Measurements from ENCODE around the gene TIMM10B. TPM values are rescaled to one million over a fixed set of nuclear protein-coding genes. Genes with fewer than 3 reads are reported as not detected.

Gene TIMM10B
- total and polyA plus RNA-seq, 2 of the 13 experiments (the other 11 are each of a cell fraction or from before 2014, with no cell fraction given), result 34.9 to 39.5 TPM

DNA sequence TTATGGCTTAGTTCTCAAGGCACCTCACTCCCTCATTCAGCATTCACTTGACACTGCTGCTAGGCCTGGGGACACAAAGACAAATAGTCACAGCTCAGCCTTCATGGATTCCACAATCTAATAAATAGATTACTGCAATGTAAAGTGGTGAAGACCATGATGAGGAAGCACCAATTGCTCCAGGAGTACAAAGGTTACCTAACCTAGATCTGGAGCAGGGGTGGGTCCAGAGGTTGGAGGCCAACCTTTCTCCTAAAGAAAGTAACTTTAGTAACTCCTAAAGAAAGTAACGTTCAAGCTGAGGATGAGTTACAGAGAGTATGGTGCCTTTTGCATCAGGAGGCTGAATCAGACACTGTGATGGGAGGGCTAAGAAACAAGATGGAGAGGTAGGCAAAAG is 11.7 kb upstream of the TIMM10B start:
- Histone ChIP-seq H3K9ac (ENCODE audit: insufficient read depth, low read depth, low read length) (no peak overlapping the region), H3K4me2 (ENCODE audit: low read depth, low read length) (peak overlapping the region; percentile 37; the same call in 1 of the 2 replicates), H3K4me1 (ENCODE audit: insufficient read depth, low read length) (peaks cover 31% of the 10 kb centered on the region), H3K27me3 (ENCODE audit: control insufficient read depth in 1 of 2, insufficient read depth in 2 of 2, low read length in 2 of 2) (no peaks in the 10 kb centered on the region; a peak in 1 of 5 replicates), H3K79me2 (ENCODE audit: insufficient read depth, low read length) (no peaks in the 10 kb centered on the region), H3K9me3 (ENCODE audit: low read length) (no peaks in the 10 kb centered on the region), H3K27ac (ENCODE audit: extremely low read length, insufficient read depth, low read length) (no peak overlapping the region), H4K20me1 (ENCODE audit: insufficient read depth, low read length) (no peaks in the 10 kb centered on the region; the same call in 1 of the 2 replicates), H3K4me3 (replicated peaks in 1 of 3; ENCODE audit: insufficient read depth in 1 of 3, low read depth in 2 of 3, low read length in 3 of 3) (no peak overlapping the region), H2AFZ (ENCODE audit: low read length) (no peak overlapping the region), H3K36me3 (replicated peaks in 1 of 2; ENCODE audit: control insufficient read depth in 1 of 2, insufficient read depth in 2 of 2, low read length in 2 of 2) (peaks cover 0 to 2% of the 10 kb centered on the region in 2 experiments; a peak in 3 of 5 replicates)
- POLR2A ChIA-PET, result interaction anchor here (0.9 to 1.9 kb wide), 7 partner anchors 10 to 213 kb away, joined by 3 to 5 read pairs (median 4); partner anchors contain the start of genes ARFIP2, HPX, TIMM10B and TPP1
- no TSS peak for BruUV-seq (replicated peaks)
- CTCF ChIA-PET (ENCODE audit: low intra/inter-chr PET ratio, low total read pairs), result no interaction called here
- DNase-seq (ENCODE audit: low spot score) (no peak), FAIRE-seq (no peak), ATAC-seq (no peak)
- in situ Hi-C loops (cut with HindIII; ENCODE audit: extremely low pct_ligation_motif_present, low pct_unique_long_range_greater_than_20kb) (no loop called here), intact Hi-C loops (cut with micrococcal nuclease; ENCODE audit: unreplicated experiment) (no loop called here)
- no peak for TF ChIP-seq ZNF34 (CRISPR knock-in tag; IDR thresholded peaks at IDR 0.05; ENCODE audit: borderline replicate concordance)
- TF ChIP-seq ZNF235 (CRISPR knock-in tag; IDR thresholded peaks at IDR 0.05; ENCODE audit: borderline replicate concordance), result no peak
- TF ChIP-seq ZSCAN12 (CRISPR knock-in tag; IDR thresholded peaks at IDR 0.05), result no peak
- TF ChIP-seq KAT7 (CRISPR knock-in tag; IDR thresholded peaks at IDR 0.05; ENCODE audit: borderline replicate concordance), result no peak
- TF ChIP-seq ZNF224 (CRISPR knock-in tag; IDR thresholded peaks at IDR 0.05), result no peak
- TF ChIP-seq ZBTB20 (CRISPR knock-in tag; IDR thresholded peaks at IDR 0.05; ENCODE audit: borderline replicate concordance, low read depth), result no peak
- no peak for TF ChIP-seq EP300 (IDR thresholded peaks at IDR 0.05; ENCODE audit: low read depth in 2 of 2, low read length in 2 of 2)
- no peak for TF ChIP-seq EP300 (CRISPR knock-in tag; IDR thresholded peaks at IDR 0.05; ENCODE audit: borderline replicate concordance)
- WGBS (ENCODE audit: low lambda C conversion rate), result 93% methylated on average over 1 of the region's 1 CpG

DNA sequence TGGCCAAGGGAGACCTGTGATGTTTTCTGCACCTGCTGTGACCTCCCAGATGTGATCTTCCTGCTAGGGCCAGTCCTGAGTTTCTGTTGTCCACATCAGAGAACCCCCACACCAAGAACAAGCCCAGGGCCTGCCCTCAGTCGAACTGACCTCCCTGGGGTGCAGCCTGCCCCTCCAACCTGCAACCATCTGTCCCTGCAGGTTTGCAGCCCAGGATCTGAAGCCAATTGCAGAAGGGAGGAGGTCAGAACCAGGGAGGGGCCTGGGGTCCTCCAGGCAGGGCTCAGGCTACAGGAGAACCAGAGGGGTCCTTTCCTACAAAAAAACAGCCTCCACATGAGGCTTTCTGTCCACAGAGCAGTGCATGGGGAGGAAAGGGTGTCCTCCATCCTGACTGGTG is 8.4 kb upstream of the TIMM10B start:
- FAIRE-seq (no peak), ATAC-seq (no peak), DNase-seq (ENCODE audit: low spot score) (no peak)
- H3K4me2 ChIP-seq (ENCODE audit: low read depth, low read length), result peak overlapping the region; percentile 99
- H2AFZ ChIP-seq (ENCODE audit: low read length), result no peak overlapping the region
- no CpG with 5 or more reads among the region's 1 CpG for WGBS (ENCODE audit: low lambda C conversion rate)
- CTCF ChIA-PET (ENCODE audit: low intra/inter-chr PET ratio, low total read pairs), result no interaction called here
- intact Hi-C loops (cut with micrococcal nuclease; ENCODE audit: unreplicated experiment) (loop anchor here (2.0 kb wide), 1 partner anchor 32 kb away; the partner anchor contains the start of gene HPX), in situ Hi-C loops (cut with HindIII; ENCODE audit: extremely low pct_ligation_motif_present, low pct_unique_long_range_greater_than_20kb) (no loop called here)
- no peaks in the 10 kb centered on the region; a peak in 1 of 5 replicates for H3K27me3 ChIP-seq (ENCODE audit: control insufficient read depth in 1 of 2, insufficient read depth in 2 of 2, low read length in 2 of 2)
- BruUV-seq (replicated peaks), result no TSS peak
- H3K4me1 ChIP-seq (ENCODE audit: insufficient read depth, low read length), result peaks cover 49% of the 10 kb centered on the region
- no peaks in the 10 kb centered on the region for H3K9me3 ChIP-seq (ENCODE audit: low read length)
- H3K4me3 ChIP-seq (replicated peaks in 1 of 3; ENCODE audit: insufficient read depth in 1 of 3, low read depth in 2 of 3, low read length in 3 of 3), result peak overlapping the region; percentile 49 to 97 (median 88)
- TF ChIP-seq ZBTB7A (CRISPR knock-in tag; IDR thresholded peaks at IDR 0.05) (no peak), SRY (CRISPR knock-in tag; IDR thresholded peaks at IDR 0.05) (peak; percentile 29; the same call in 1 of the 2 replicates), ZNF383 (CRISPR knock-in tag; IDR thresholded peaks at IDR 0.05; ENCODE audit: borderline replicate concordance) (0 out of 2 replicates have a peak, but pooled peaks have one; percentile 30)
- TF ChIP-seq, protein P1, sequence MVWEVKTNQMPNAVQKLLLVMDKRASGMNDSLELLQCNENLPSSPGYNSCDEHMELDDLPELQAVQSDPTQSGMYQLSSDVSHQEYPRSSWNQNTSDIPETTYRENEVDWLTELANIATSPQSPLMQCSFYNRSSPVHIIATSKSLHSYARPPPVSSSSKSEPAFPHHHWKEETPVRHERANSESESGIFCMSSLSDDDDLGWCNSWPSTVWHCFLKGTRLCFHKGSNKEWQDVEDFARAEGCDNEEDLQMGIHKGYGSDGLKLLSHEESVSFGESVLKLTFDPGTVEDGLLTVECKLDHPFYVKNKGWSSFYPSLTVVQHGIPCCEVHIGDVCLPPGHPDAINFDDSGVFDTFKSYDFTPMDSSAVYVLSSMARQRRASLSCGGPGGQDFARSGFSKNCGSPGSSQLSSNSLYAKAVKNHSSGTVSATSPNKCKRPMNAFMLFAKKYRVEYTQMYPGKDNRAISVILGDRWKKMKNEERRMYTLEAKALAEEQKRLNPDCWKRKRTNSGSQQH (CRISPR knock-in tag; IDR thresholded peaks at IDR 0.05; ENCODE audit: low read depth), result no peak
- H4K20me1 ChIP-seq (ENCODE audit: insufficient read depth, low read length), result no peaks in the 10 kb centered on the region; the same call in 1 of the 2 replicates
- peak overlapping the region; percentile 31; the same call in 1 of the 2 replicates for H3K9ac ChIP-seq (ENCODE audit: insufficient read depth, low read depth, low read length)
- H3K79me2 ChIP-seq (ENCODE audit: insufficient read depth, low read length), result no peaks in the 10 kb centered on the region
- H3K36me3 ChIP-seq (replicated peaks in 1 of 2; ENCODE audit: control insufficient read depth in 1 of 2, insufficient read depth in 2 of 2, low read length in 2 of 2), result peaks cover 3 to 12% of the 10 kb centered on the region in 2 experiments
- POLR2A ChIA-PET, result interaction anchor here (1.0 to 3.3 kb wide), 4 partner anchors 9 to 139 kb away, joined by 3 to 9 read pairs (median 6); partner anchors contain the start of genes ARFIP2, HPX, SMPD1 and TAF10
- no peak overlapping the region for H3K27ac ChIP-seq (ENCODE audit: extremely low read length, insufficient read depth, low read length)
